GM19463 (cell line): ENCODE measurements around the gene SERPINF2.
"Not testable (repeated sequence)": the region's sequence is repeated elsewhere in the genome, so short reads cannot be mapped to it uniquely, and the experiment has no call there.

Source experiments
- ATAC-seq: cut with Tn5 transposase; IDR thresholded peaks from one replicate; pipeline ENCODE4 v1.9.1; 2021; ENCODE audit warnings: mild to moderate bottlenecking, moderate library complexity; ENCODE audit not compliant: unreplicated experiment

SERPINF2 gene

GRCh38 chr17:1786708-1787107, 44.0 kb downstream of the SERPINF2 start:
- ATAC-seq = no peak

GRCh38 chr17:1787301-1787902, 44.7 kb downstream of the SERPINF2 start:
- no peak for ATAC-seq

- ATAC-seq = no peak
Measured at GRCh38 chr17:1789936-1790335, 47.3 kb downstream of the SERPINF2 start.

GRCh38 chr17:1792495-1793446, 50.1 kb downstream of the SERPINF2 start:
- no peak for ATAC-seq

- no peak for ATAC-seq
Measured at GRCh38 chr17:1793447-1793806, 50.8 kb downstream of the SERPINF2 start.

- ATAC-seq = no peak
Measured at GRCh38 chr17:1796800-1797199, 54.1 kb downstream of the SERPINF2 start.

- no peak for ATAC-seq
Measured at GRCh38 chr17:1797323-1797722, 54.7 kb downstream of the SERPINF2 start.

- not testable (repeated sequence) for ATAC-seq
Measured at GRCh38 chr17:1797846-1798245, 55.2 kb downstream of the SERPINF2 start.

GRCh38 chr17:1800240-1800639, 57.6 kb downstream of the SERPINF2 start:
- ATAC-seq = no peak

- no peak for ATAC-seq
Measured at GRCh38 chr17:1800712-1801111, 58.0 kb downstream of the SERPINF2 start.

GRCh38 chr17:1802429-1802828, 59.8 kb downstream of the SERPINF2 start:
- ATAC-seq = no peak

- ATAC-seq = no peak
Measured at GRCh38 chr17:1803280-1803679, 60.6 kb downstream of the SERPINF2 start.
